ENCODE measurements around the gene U2AF1L4.
A peak's percentile ranks its signal among the peaks of the same experiment; 100 is the strongest.

The U2AF1L4 gene
- long read RNA-seq, donor 1, partial matches to known transcripts, result 0 of 7 reads
- long read RNA-seq, donor 1, other reads (novel, unspliced or antisense), result 0 of 7 reads
- long read RNA-seq, donor 2, partial matches to known transcripts, result 0 of 1 reads
- long read RNA-seq, donor 2, other reads (novel, unspliced or antisense), result 0 of 1 reads
- long read RNA-seq, donor 3, partial matches to known transcripts, result 0 of 3 reads
- long read RNA-seq, donor 3, other reads (novel, unspliced or antisense), result 0 of 3 reads
- long read RNA-seq, donor 4, partial matches to known transcripts, result 0 of 1 reads
- long read RNA-seq, donor 4, other reads (novel, unspliced or antisense), result 0 of 1 reads
- long read RNA-seq, donor 5, partial matches to known transcripts, result 0 of 1 reads
- long read RNA-seq, donor 5, other reads (novel, unspliced or antisense), result 0 of 1 reads
- long read RNA-seq, donor 6, partial matches to known transcripts, result 0 of 2 reads
- long read RNA-seq, donor 6, other reads (novel, unspliced or antisense), result 0 of 2 reads
- long read RNA-seq, donor 7, result 0 reads
- long read RNA-seq, donor 8, result 0 reads

GRCh38 chr19:35745328-35746086 lies at the start of gene U2AF1L4, which contains the start of gene PSENEN:
Gene U2AF1L4, minus strand, starts transcription at chr19:35745418. Its CDS starts 27 bp downstream, at chr19:35745391.
Gene PSENEN, plus strand, starts transcription at chr19:35745651. Its CDS starts 280 bp downstream, at chr19:35745931.
- DNase-seq, result peak; percentile 82

GRCh38 chr19:35793381-35794165 lies 48.4 kb upstream of the U2AF1L4 start:
- DNase-seq, result no peak

GRCh38 chr19:35792888-35793287 lies 47.7 kb upstream of the U2AF1L4 start:
- no peak for DNase-seq

GRCh38 chr19:35792312-35792711 lies 47.1 kb upstream of the U2AF1L4 start:
- no peak for DNase-seq

GRCh38 chr19:35791814-35792279 lies 46.6 kb upstream of the U2AF1L4 start:
- DNase-seq, result no peak

GRCh38 chr19:35790981-35791813 lies 46.0 kb upstream of the U2AF1L4 start:
- DNase-seq, result no peak

- no peak for DNase-seq
Measured at GRCh38 chr19:35789978-35790944, 45.0 kb upstream of the U2AF1L4 start.

GRCh38 chr19:35789195-35789977 lies 44.2 kb upstream of the U2AF1L4 start:
- no peak for DNase-seq

- no peak for DNase-seq
Measured at GRCh38 chr19:35788205-35788960, 43.2 kb upstream of the U2AF1L4 start.

GRCh38 chr19:35787227-35787799 lies 42.1 kb upstream of the U2AF1L4 start:
- no peak for DNase-seq

- no peak for DNase-seq
Measured at GRCh38 chr19:35786299-35787160, 41.3 kb upstream of the U2AF1L4 start.

- no peak for DNase-seq
Measured at GRCh38 chr19:35785339-35785627, 40.1 kb upstream of the U2AF1L4 start.

GRCh38 chr19:35784503-35785338 lies 39.5 kb upstream of the U2AF1L4 start:
- DNase-seq, result no peak

GRCh38 chr19:35783469-35784434 lies 38.5 kb upstream of the U2AF1L4 start:
- DNase-seq, result no peak

GRCh38 chr19:35782589-35782988 lies 37.4 kb upstream of the U2AF1L4 start:
- DNase-seq, result no peak
